Peyer's patch (tissue), 4 donors: ENCODE results near the gene CACNA1B. TPM values are rescaled to one million over a fixed set of nuclear protein-coding genes. Genes with fewer than 3 reads are reported as not detected.

ENCODE experiments used
- DNase-seq, 3 donors: peaks; one replicate each; pipeline ENCODE4 v3.0.0-alpha.2; 2017 to 2019
- H3K27ac ChIP-seq, 4 donors: fragments of 200-600 bp; sonication (generic); one replicate each; pipeline ENCODE4 v1.5.1; 2016 to 2019
- H3K27me3 ChIP-seq, 2 donors: fragments of 200-600 bp; sonication (generic); one replicate each; pipeline ENCODE4 v1.5.1; 2019
- H3K36me3 ChIP-seq, 3 donors: fragments of 200-600 bp; sonication (generic); one replicate each; pipeline ENCODE4 v1.5.1; 2016 to 2019
- H3K4me1 ChIP-seq, 4 donors: fragments of 200-600 bp; sonication (generic); one replicate each; pipeline ENCODE4 v1.5.1; 2016 to 2019
- H3K4me3 ChIP-seq, 4 donors: fragments of 200-600 bp; sonication (generic); 1 replicate in 3 of 4; 2 replicates in 1 of 4; pipeline ENCODE4 v1.5.1; 2016 to 2019; ENCODE audit warnings: mild to moderate bottlenecking in 1 of 4
- H3K9me3 ChIP-seq, 4 donors: fragments of 200-600 bp; sonication (generic); one replicate each; pipeline ENCODE4 v1.5.1; 2016 to 2019; ENCODE audit warnings: mild to moderate bottlenecking in 1 of 4
- CTCF ChIP-seq, 6 experiments: fragments of 450-650 bp in 4 of 6; fragments of 200-600 bp in 2 of 6; sonication (generic) in 1 of 6; IDR thresholded peaks; one replicate each; pipeline ENCODE4 v1.5.1; 2017 to 2019; ENCODE audit warnings: antibody characterized with exemption in 6 of 6, mild to moderate bottlenecking in 3 of 6, moderate library complexity in 1 of 6
- POLR2A ChIP-seq, 2 donors: fragments of 450-650 bp; IDR thresholded peaks; one replicate each; pipeline ENCODE4 v1.5.1; 2017; ENCODE audit warnings: antibody characterized with exemption in 2 of 2, mild to moderate bottlenecking in 2 of 2, moderate library complexity in 2 of 2
- total RNA-seq, 4 donors: library from RNA; depleted of rRNA; stranded (reverse); fragments of >200 nt; gene quantifications; one replicate each; pipeline ENCODE4 v1.1.0, GENCODE V29; 2016

CACNA1B gene
- total RNA-seq, 4 donors from 2014 or later, result 0.13 to 0.83 (median 0.38) TPM; not detected in 1

- Histone ChIP-seq H3K27me3 (no peaks in the 10 kb centered on the region), H3K9me3 (no peaks in the 10 kb centered on the region), H3K36me3 (no peaks in the 10 kb centered on the region), H3K27ac (no peak overlapping the region), H3K4me3 (no peak overlapping the region), H3K4me1 (no peaks in the 10 kb centered on the region)
- TF ChIP-seq CTCF (IDR thresholded peaks at IDR 0.05) (no peak), POLR2A (IDR thresholded peaks at IDR 0.05) (no peak)
- peak in 1 of 3 donors; percentile 35 for DNase-seq
Measured at GRCh38 chr9:138052635-138053320, 175.2 kb downstream of the CACNA1B start.

GRCh38 chr9:138053321-138053868, 175.8 kb downstream of the CACNA1B start:
- DNase-seq, result peak in 2 of 3 donors; percentile 13 to 40
- Histone ChIP-seq H3K27ac (no peak overlapping the region), H3K9me3 (no peaks in the 10 kb centered on the region), H3K4me3 (no peak overlapping the region), H3K4me1 (no peaks in the 10 kb centered on the region), H3K36me3 (no peaks in the 10 kb centered on the region), H3K27me3 (no peaks in the 10 kb centered on the region)
- TF ChIP-seq POLR2A (IDR thresholded peaks at IDR 0.05) (no peak), CTCF (IDR thresholded peaks at IDR 0.05) (no peak)

- Histone ChIP-seq H3K27ac (no peak overlapping the region), H3K9me3 (no peaks in the 10 kb centered on the region), H3K4me1 (no peaks in the 10 kb centered on the region), H3K4me3 (no peak overlapping the region), H3K27me3 (no peaks in the 10 kb centered on the region), H3K36me3 (no peaks in the 10 kb centered on the region)
- peak in 2 of 3 donors; percentile 38 to 40 for DNase-seq
- TF ChIP-seq CTCF (IDR thresholded peaks at IDR 0.05), result no peak
- no peak for TF ChIP-seq POLR2A (IDR thresholded peaks at IDR 0.05)
Measured at GRCh38 chr9:138053996-138054752, 176.6 kb downstream of the CACNA1B start.

GRCh38 chr9:138057726-138058125, 180.1 kb downstream of the CACNA1B start:
- H3K36me3 ChIP-seq, result no peaks in the 10 kb centered on the region
- no peak for DNase-seq
- H3K27ac ChIP-seq, result no peak overlapping the region
- H3K27me3 ChIP-seq, result no peaks in the 10 kb centered on the region
- TF ChIP-seq POLR2A (IDR thresholded peaks at IDR 0.05), result no peak
- TF ChIP-seq CTCF (IDR thresholded peaks at IDR 0.05), result no peak
- no peaks in the 10 kb centered on the region for H3K9me3 ChIP-seq
- no peaks in the 10 kb centered on the region for H3K4me1 ChIP-seq
- no peak overlapping the region for H3K4me3 ChIP-seq

GRCh38 chr9:138058181-138058580, 180.6 kb downstream of the CACNA1B start:
- Histone ChIP-seq H3K4me1 (no peaks in the 10 kb centered on the region), H3K4me3 (no peak overlapping the region), H3K36me3 (no peaks in the 10 kb centered on the region), H3K27ac (no peak overlapping the region), H3K9me3 (no peaks in the 10 kb centered on the region), H3K27me3 (no peaks in the 10 kb centered on the region)
- DNase-seq, result no peak
- TF ChIP-seq CTCF (IDR thresholded peaks at IDR 0.05), result no peak
- TF ChIP-seq POLR2A (IDR thresholded peaks at IDR 0.05), result no peak
